Kidney (tissue), 14 donors: Measurements from ENCODE around the gene MYO16. TPM values are rescaled to one million over a fixed set of nuclear protein-coding genes. Genes with fewer than 3 reads are reported as not detected.

Experiments
- DNase-seq, 5 donors: peaks; one replicate each; pipeline ENCODE4 v3.0.0-alpha.2; 2013 to 2020
- FAIRE-seq: peaks from 2 replicates; lab custom pipeline; 2012; peaks lifted over from hg19 to GRCh38; lab: Jason Lieb, UNC
- H3K27ac ChIP-seq, 2 donors: one replicate each; pipeline ENCODE4 v1.7.0; 2013; ENCODE audit warnings: low read depth in 2 of 2, low read length in 2 of 2, inconsistent platforms in 1 of 2
- H3K27me3 ChIP-seq: one replicate; pipeline ENCODE4 v1.7.1; 2013; ENCODE audit warnings: low read length, inconsistent platforms; ENCODE audit not compliant: control insufficient read depth, insufficient read depth
- H3K36me3 ChIP-seq, 3 donors: one replicate each; pipeline versions ENCODE4 v1.7.0 to v1.7.1; 2013; ENCODE audit warnings: low read length in 3 of 3, control low read depth in 1 of 3, inconsistent platforms in 1 of 3; ENCODE audit not compliant: insufficient read depth in 3 of 3, control insufficient read depth in 2 of 3
- H3K4me1 ChIP-seq, 3 donors: one replicate each; pipeline versions ENCODE4 v1.7.0 to v1.7.1; 2013; ENCODE audit warnings: low read length in 3 of 3, inconsistent platforms in 1 of 3, low read depth in 1 of 3; ENCODE audit not compliant: control insufficient read depth in 2 of 3, insufficient read depth in 2 of 3
- H3K4me3 ChIP-seq, 3 donors: one replicate each; pipeline versions ENCODE4 v1.7.0 to v1.8.1; 2013; ENCODE audit warnings: low read length in 3 of 3, control low read depth in 1 of 3, inconsistent platforms in 1 of 3
- H3K9ac ChIP-seq, 3 donors: one replicate each; pipeline versions ENCODE4 v1.7.0 to v1.7.1; 2013; ENCODE audit warnings: low read length in 3 of 3, control low read depth in 1 of 3, inconsistent platforms in 1 of 3
- H3K9me3 ChIP-seq, 3 donors: one replicate each; pipeline versions ENCODE4 v1.7.0 to v1.7.1; 2013; ENCODE audit warnings: low read length in 3 of 3, control low read depth in 1 of 3, inconsistent platforms in 1 of 3; ENCODE audit not compliant: control insufficient read depth in 2 of 3, insufficient read depth in 1 of 3
- CTCF ChIP-seq: IDR thresholded peaks from 3 replicates; pipeline ENCODE4 v1.5.1; 2012; ENCODE audit warnings: mild to moderate bottlenecking, moderate library complexity, borderline replicate concordance; ENCODE audit not compliant: insufficient read depth; ENCODE audit errors: extremely low read depth
- intact Hi-C: fragments of 100-400 bp; cut with DNase I; formaldehyde crosslinking; loops from one replicate; pipeline ENCODE4 v1.11.1; 2022
- polyA plus RNA-seq: library from polyadenylated mRNA; stranded (reverse); fragments of 350-450 nt; fragmentation: Illumina TruSeq; extraction: RNeasy Lipid Tissue Mini Kit (QIAGEN cat#74804); gene quantifications from one replicate; pipeline ENCODE4 v1.2.3, GENCODE V29; 2014; ENCODE audit warnings: low read depth, low replicate concordance; ENCODE audit not compliant: insufficient read depth
- total RNA-seq: library from RNA; stranded (reverse); fragmentation: NEBNext Ultra II Directional; extraction: Animal tissue kit (Norgen Biotek cat#: 25700); gene quantifications from one replicate; pipeline ENCODE4 v1.2.1, GENCODE V29; 2021
- donor health status: control.
- donor health status: control.
- donor health status: control.
- donor health status: control.
- donor health status: control.
- donor health status: DM: yes; HTN: yes; CAD: no.
- donor health status: Normal renal cell carcinoma (clear cell type).

Gene MYO16
- total and polyA plus RNA-seq, 2 donors from 2014 or later: 0.22 to 0.43 TPM

GRCh38 chr13:108851660-108852059 lies 222.2 kb downstream of the MYO16 start:
- no peaks in the 10 kb centered on the region for H3K36me3 ChIP-seq
- H3K4me3 ChIP-seq: no peak overlapping the region
- H3K9ac ChIP-seq: no peak overlapping the region
- no peaks in the 10 kb centered on the region for H3K27me3 ChIP-seq
- H3K9me3 ChIP-seq: no peaks in the 10 kb centered on the region
- intact Hi-C loops: no loop called here
- H3K27ac ChIP-seq: no peak overlapping the region
- DNase-seq: no peak
- no peak for TF ChIP-seq CTCF
- FAIRE-seq: no peak
- no peaks in the 10 kb centered on the region for H3K4me1 ChIP-seq

GRCh38 chr13:108853031-108853430 lies 223.6 kb downstream of the MYO16 start:
- Histone ChIP-seq H3K9ac (no peak overlapping the region), H3K27me3 (no peaks in the 10 kb centered on the region), H3K9me3 (no peaks in the 10 kb centered on the region), H3K4me3 (no peak overlapping the region), H3K36me3 (no peaks in the 10 kb centered on the region), H3K27ac (no peak overlapping the region), H3K4me1 (no peaks in the 10 kb centered on the region)
- intact Hi-C loops: no loop called here
- no peak for TF ChIP-seq CTCF
- DNase-seq (no peak), FAIRE-seq (no peak)

GRCh38 chr13:108855737-108856387 lies 226.5 kb downstream of the MYO16 start:
- H3K4me3 ChIP-seq: no peak overlapping the region
- DNase-seq (no peak), FAIRE-seq (no peak)
- H3K27me3 ChIP-seq: no peaks in the 10 kb centered on the region
- no peaks in the 10 kb centered on the region for H3K4me1 ChIP-seq
- H3K27ac ChIP-seq: no peak overlapping the region
- H3K9me3 ChIP-seq: no peaks in the 10 kb centered on the region
- H3K36me3 ChIP-seq: no peaks in the 10 kb centered on the region
- H3K9ac ChIP-seq: no peak overlapping the region
- intact Hi-C loops: no loop called here
- no peak for TF ChIP-seq CTCF

GRCh38 chr13:108858676-108859075 lies 229.3 kb downstream of the MYO16 start:
- FAIRE-seq: no peak
- Histone ChIP-seq H3K4me3 (no peak overlapping the region), H3K9ac (no peak overlapping the region), H3K27me3 (no peaks in the 10 kb centered on the region), H3K36me3 (no peaks in the 10 kb centered on the region), H3K9me3 (no peaks in the 10 kb centered on the region), H3K4me1 (no peaks in the 10 kb centered on the region), H3K27ac (no peak overlapping the region)
- DNase-seq: no peak
- intact Hi-C loops: no loop called here
- TF ChIP-seq CTCF: no peak
